D721Med (cell line): ENCODE results near the gene ZNF148.

Experiments used
- DNase-seq: peaks from one replicate; pipeline ENCODE4 v3.0.0; 2011; ENCODE audit warnings: low spot score; ENCODE audit not compliant: insufficient read length
- FAIRE-seq: peaks from 2 replicates; lab custom pipeline; 2011; peaks lifted over from hg19 to GRCh38; lab: Jason Lieb, UNC
- CTCF ChIP-seq: IDR thresholded peaks from 2 replicates; pipeline ENCODE4 v1.5.1; 2012; ENCODE audit warnings: mild to moderate bottlenecking, control low read depth; ENCODE audit not compliant: insufficient read depth; ENCODE audit errors: missing control alignments

ZNF148 gene

GRCh38 chr3:125212509-125213363 is 162.4 kb downstream of the ZNF148 start, which contains the start of gene SLC12A8:
SLC12A8 (minus strand) TSS chr3:125212748; CDS start chr3:125211349, 1,399 bp downstream.
- no peak for TF ChIP-seq CTCF
- no peak for FAIRE-seq
- DNase-seq = no peak

GRCh38 chr3:125212091-125212508 is 163.0 kb downstream of the ZNF148 start:
- no peak for DNase-seq
- no peak for FAIRE-seq
- no peak for TF ChIP-seq CTCF

GRCh38 chr3:125211523-125212090 is 163.5 kb downstream of the ZNF148 start:
- no peak for TF ChIP-seq CTCF
- FAIRE-seq = no peak

GRCh38 chr3:125207949-125208568 is 167.1 kb downstream of the ZNF148 start:
- FAIRE-seq = no peak
- no peak for DNase-seq
- TF ChIP-seq CTCF = no peak

More at GRCh38 chr3:125211523-125212090, 163.5 kb downstream of the ZNF148 start:
- DNase-seq = no peak

GRCh38 chr3:125207507-125207906 is 167.6 kb downstream of the ZNF148 start:
- FAIRE-seq = no peak
- DNase-seq = no peak
- no peak for TF ChIP-seq CTCF

- no peak for DNase-seq
- no peak for TF ChIP-seq CTCF
- FAIRE-seq = no peak
These were observed 168.2 kb downstream of the ZNF148 start for GRCh38 chr3:125206934-125207333.

GRCh38 chr3:125203731-125204130 is 171.4 kb downstream of the ZNF148 start:
- FAIRE-seq (no peak), DNase-seq (no peak)
- TF ChIP-seq CTCF = no peak
